HEK293 (cell line): ENCODE measurements around the gene CRYGN.

Experiments
- BCL11A ChIP-seq: fragments of 450-650 bp; formaldehyde crosslinking; IDR thresholded peaks from 2 replicates; pipeline ENCODE4 v1.5.1; 2016; ENCODE audit warnings: low read depth, missing biosample characterization, missing genetic modification characterization
- GLIS2 ChIP-seq: fragments of 450-650 bp; formaldehyde crosslinking; IDR thresholded peaks from 2 replicates; pipeline ENCODE4 v1.5.1; 2016; ENCODE audit warnings: missing biosample characterization, missing genetic modification characterization
- KLF9 ChIP-seq: fragments of 450-650 bp; formaldehyde crosslinking; IDR thresholded peaks from 2 replicates; pipeline ENCODE4 v1.5.1; 2016; ENCODE audit warnings: missing biosample characterization, missing genetic modification characterization, low read depth
- MYNN ChIP-seq: fragments of 450-650 bp; formaldehyde crosslinking; IDR thresholded peaks from 2 replicates; pipeline ENCODE4 v1.5.1; 2016; ENCODE audit warnings: missing biosample characterization, missing genetic modification characterization, borderline replicate concordance
- SP2 ChIP-seq: fragments of 450-650 bp; formaldehyde crosslinking; IDR thresholded peaks from 2 replicates; pipeline ENCODE4 v1.5.1; 2016; ENCODE audit warnings: missing biosample characterization, missing genetic modification characterization
- SP7 ChIP-seq: fragments of 450-650 bp; formaldehyde crosslinking; IDR thresholded peaks from 2 replicates; pipeline ENCODE4 v1.5.1; 2016; ENCODE audit warnings: missing biosample characterization, missing genetic modification characterization
- YY1 ChIP-seq: fragments of 450-650 bp; formaldehyde crosslinking; IDR thresholded peaks from 2 replicates; pipeline ENCODE4 v1.5.1; 2018; ENCODE audit warnings: missing biosample characterization, missing genetic modification characterization
- ZBTB48 ChIP-seq: fragments of 450-650 bp; formaldehyde crosslinking; IDR thresholded peaks from 2 replicates; pipeline ENCODE4 v1.5.1; 2016; ENCODE audit warnings: missing biosample characterization, missing genetic modification characterization
- ZFHX2 ChIP-seq: fragments of 450-650 bp; formaldehyde crosslinking; conservative IDR thresholded peaks from 2 replicates; pipeline ENCODE4 v1.5.1; 2016; ENCODE audit warnings: missing biosample characterization, missing genetic modification characterization
- ZFP3 ChIP-seq: fragments of 450-650 bp; formaldehyde crosslinking; IDR thresholded peaks from 2 replicates; pipeline ENCODE4 v1.5.1; 2016; ENCODE audit warnings: low read depth, missing biosample characterization, missing genetic modification characterization
- ZFP69B ChIP-seq: fragments of 450-650 bp; formaldehyde crosslinking; IDR thresholded peaks from 2 replicates; pipeline ENCODE4 v1.5.1; 2016; ENCODE audit warnings: missing biosample characterization, missing genetic modification characterization
- ZIC2 ChIP-seq: fragments of 450-650 bp; formaldehyde crosslinking; IDR thresholded peaks from 2 replicates; pipeline ENCODE4 v1.5.1; 2016; ENCODE audit warnings: missing biosample characterization, missing genetic modification characterization
- ZNF335 ChIP-seq: fragments of 450-650 bp; formaldehyde crosslinking; conservative IDR thresholded peaks from 2 replicates; pipeline ENCODE4 v1.5.1; 2016; ENCODE audit warnings: missing biosample characterization, missing genetic modification characterization
- ZNF529 ChIP-seq: fragments of 450-650 bp; formaldehyde crosslinking; IDR thresholded peaks from 2 replicates; pipeline ENCODE4 v1.5.1; 2017; ENCODE audit warnings: missing genetic modification characterization, missing biosample characterization; ENCODE audit not compliant: insufficient replicate concordance
- ZNF558 ChIP-seq: fragments of 450-650 bp; formaldehyde crosslinking; IDR thresholded peaks from 2 replicates; pipeline ENCODE4 v1.5.1; 2016; ENCODE audit warnings: missing biosample characterization, missing genetic modification characterization
- ZNF561 ChIP-seq: fragments of 450-650 bp; IDR thresholded peaks from 2 replicates; pipeline ENCODE4 v1.5.1; 2018; ENCODE audit warnings: missing biosample characterization, missing genetic modification characterization, borderline replicate concordance
- ZNF621 ChIP-seq: fragments of 450-650 bp; formaldehyde crosslinking; IDR thresholded peaks from 2 replicates; pipeline ENCODE4 v1.5.1; 2017; ENCODE audit warnings: missing biosample characterization, missing genetic modification characterization
- ZNF629 ChIP-seq: fragments of 450-650 bp; formaldehyde crosslinking; IDR thresholded peaks from 2 replicates; pipeline ENCODE4 v1.5.1; 2017; ENCODE audit warnings: missing biosample characterization, missing genetic modification characterization
- ZNF843 ChIP-seq: fragments of 450-650 bp; formaldehyde crosslinking; IDR thresholded peaks from 2 replicates; pipeline ENCODE4 v1.5.1; 2016; ENCODE audit warnings: missing biosample characterization, missing genetic modification characterization
- TF ChIP-seq, protein P1 (sequence below): fragments of 450-650 bp; formaldehyde crosslinking; IDR thresholded peaks from 2 replicates; pipeline ENCODE4 v1.5.1; 2016; ENCODE audit warnings: missing biosample characterization, missing genetic modification characterization, borderline replicate concordance
- TF ChIP-seq, protein P2 (sequence below): fragments of 450-650 bp; formaldehyde crosslinking; IDR thresholded peaks from 2 replicates; pipeline ENCODE4 v1.5.1; 2016; ENCODE audit warnings: missing biosample characterization, missing genetic modification characterization
- TF ChIP-seq, protein P3 (sequence below): fragments of 450-650 bp; formaldehyde crosslinking; IDR thresholded peaks from 2 replicates; pipeline ENCODE4 v1.5.1; 2016; ENCODE audit warnings: missing biosample characterization, missing genetic modification characterization
- TF ChIP-seq, protein P4 (sequence below): fragments of 450-650 bp; formaldehyde crosslinking; IDR thresholded peaks from 2 replicates; pipeline ENCODE4 v1.5.1; 2016; ENCODE audit warnings: missing biosample characterization, missing genetic modification characterization
- TF ChIP-seq, protein P5 (sequence below): fragments of 450-650 bp; formaldehyde crosslinking; IDR thresholded peaks from 2 replicates; pipeline ENCODE4 v1.5.1; 2016; ENCODE audit warnings: missing biosample characterization, missing genetic modification characterization
- TF ChIP-seq, protein P6 (sequence below): fragments of 450-650 bp; formaldehyde crosslinking; IDR thresholded peaks from 2 replicates; pipeline ENCODE4 v1.5.1; 2017; ENCODE audit warnings: missing biosample characterization, missing genetic modification characterization

The CRYGN gene

DNA sequence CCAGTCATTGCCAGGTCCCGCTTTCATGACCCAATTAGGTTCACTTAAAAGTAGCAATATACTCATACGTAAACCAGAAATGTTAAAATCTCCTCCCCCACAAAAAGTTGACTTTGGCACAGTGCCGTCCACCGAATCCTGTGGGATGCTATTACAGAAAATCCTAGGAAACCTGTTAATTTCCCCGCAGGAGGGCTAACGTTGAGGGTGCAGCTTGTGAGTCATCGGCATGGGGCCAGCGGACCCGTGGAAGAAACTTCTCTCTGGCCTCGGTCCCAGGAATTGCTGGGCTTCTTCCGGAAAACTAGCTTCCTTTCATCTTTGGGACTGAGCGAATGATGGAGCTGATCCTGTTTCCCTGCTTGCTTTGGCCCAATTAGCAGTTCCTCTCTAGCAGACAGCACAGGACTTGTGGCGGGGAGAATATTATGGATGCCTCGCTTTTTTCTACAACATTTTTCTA is 13.5 kb downstream of the CRYGN start (continued):
- TF ChIP-seq, protein P1, sequence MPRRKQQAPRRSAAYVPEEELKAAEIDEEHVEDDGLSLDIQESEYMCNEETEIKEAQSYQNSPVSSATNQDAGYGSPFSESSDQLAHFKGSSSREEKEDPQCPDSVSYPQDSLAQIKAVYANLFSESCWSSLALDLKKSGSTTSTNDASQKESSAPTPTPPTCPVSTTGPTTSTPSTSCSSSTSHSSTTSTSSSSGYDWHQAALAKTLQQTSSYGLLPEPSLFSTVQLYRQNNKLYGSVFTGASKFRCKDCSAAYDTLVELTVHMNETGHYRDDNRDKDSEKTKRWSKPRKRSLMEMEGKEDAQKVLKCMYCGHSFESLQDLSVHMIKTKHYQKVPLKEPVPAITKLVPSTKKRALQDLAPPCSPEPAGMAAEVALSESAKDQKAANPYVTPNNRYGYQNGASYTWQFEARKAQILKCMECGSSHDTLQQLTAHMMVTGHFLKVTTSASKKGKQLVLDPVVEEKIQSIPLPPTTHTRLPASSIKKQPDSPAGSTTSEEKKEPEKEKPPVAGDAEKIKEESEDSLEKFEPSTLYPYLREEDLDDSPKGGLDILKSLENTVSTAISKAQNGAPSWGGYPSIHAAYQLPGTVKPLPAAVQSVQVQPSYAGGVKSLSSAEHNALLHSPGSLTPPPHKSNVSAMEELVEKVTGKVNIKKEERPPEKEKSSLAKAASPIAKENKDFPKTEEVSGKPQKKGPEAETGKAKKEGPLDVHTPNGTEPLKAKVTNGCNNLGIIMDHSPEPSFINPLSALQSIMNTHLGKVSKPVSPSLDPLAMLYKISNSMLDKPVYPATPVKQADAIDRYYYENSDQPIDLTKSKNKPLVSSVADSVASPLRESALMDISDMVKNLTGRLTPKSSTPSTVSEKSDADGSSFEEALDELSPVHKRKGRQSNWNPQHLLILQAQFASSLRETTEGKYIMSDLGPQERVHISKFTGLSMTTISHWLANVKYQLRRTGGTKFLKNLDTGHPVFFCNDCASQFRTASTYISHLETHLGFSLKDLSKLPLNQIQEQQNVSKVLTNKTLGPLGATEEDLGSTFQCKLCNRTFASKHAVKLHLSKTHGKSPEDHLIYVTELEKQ (tag by site-specific recombination): peak; percentile 67; the same call in 1 of the 2 replicates
- peak; percentile 88; the same call in 1 of the 2 replicates for TF ChIP-seq BCL11A (tag by site-specific recombination)
- TF ChIP-seq, protein P2, sequence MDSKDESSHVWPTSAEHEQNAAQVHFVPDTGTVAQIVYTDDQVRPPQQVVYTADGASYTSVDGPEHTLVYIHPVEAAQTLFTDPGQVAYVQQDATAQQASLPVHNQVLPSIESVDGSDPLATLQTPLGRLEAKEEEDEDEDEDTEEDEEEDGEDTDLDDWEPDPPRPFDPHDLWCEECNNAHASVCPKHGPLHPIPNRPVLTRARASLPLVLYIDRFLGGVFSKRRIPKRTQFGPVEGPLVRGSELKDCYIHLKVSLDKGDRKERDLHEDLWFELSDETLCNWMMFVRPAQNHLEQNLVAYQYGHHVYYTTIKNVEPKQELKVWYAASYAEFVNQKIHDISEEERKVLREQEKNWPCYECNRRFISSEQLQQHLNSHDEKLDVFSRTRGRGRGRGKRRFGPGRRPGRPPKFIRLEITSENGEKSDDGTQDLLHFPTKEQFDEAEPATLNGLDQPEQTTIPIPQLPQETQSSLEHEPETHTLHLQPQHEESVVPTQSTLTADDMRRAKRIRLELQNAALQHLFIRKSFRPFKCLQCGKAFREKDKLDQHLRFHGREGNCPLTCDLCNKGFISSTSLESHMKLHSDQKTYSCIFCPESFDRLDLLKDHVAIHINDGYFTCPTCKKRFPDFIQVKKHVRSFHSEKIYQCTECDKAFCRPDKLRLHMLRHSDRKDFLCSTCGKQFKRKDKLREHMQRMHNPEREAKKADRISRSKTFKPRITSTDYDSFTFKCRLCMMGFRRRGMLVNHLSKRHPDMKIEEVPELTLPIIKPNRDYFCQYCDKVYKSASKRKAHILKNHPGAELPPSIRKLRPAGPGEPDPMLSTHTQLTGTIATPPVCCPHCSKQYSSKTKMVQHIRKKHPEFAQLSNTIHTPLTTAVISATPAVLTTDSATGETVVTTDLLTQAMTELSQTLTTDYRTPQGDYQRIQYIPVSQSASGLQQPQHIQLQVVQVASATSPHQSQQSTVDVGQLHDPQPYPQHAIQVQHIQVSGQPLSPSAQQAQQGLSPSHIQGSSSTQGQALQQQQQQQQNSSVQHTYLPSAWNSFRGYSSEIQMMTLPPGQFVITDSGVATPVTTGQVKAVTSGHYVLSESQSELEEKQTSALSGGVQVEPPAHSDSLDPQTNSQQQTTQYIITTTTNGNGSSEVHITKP: peak; percentile 95
- peak; percentile 79; the same call in 1 of the 2 replicates for TF ChIP-seq ZNF558 (tag by site-specific recombination)
- TF ChIP-seq ZFHX2 (tag by site-specific recombination): peak; percentile 69
- peak; percentile 89 for TF ChIP-seq ZIC2 (tag by site-specific recombination)
- peak; percentile 31; the same call in 1 of the 2 replicates for TF ChIP-seq ZBTB48
- TF ChIP-seq, protein P3, sequence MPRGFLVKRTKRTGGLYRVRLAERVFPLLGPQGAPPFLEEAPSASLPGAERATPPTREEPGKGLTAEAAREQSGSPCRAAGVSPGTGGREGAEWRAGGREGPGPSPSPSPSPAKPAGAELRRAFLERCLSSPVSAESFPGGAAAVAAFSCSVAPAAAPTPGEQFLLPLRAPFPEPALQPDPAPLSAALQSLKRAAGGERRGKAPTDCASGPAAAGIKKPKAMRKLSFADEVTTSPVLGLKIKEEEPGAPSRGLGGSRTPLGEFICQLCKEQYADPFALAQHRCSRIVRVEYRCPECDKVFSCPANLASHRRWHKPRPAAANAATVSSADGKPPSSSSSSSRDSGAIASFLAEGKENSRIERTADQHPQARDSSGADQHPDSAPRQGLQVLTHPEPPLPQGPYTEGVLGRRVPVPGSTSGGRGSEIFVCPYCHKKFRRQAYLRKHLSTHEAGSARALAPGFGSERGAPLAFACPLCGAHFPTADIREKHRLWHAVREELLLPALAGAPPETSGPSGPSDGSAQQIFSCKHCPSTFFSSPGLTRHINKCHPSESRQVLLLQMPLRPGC (tag by site-specific recombination): peak; percentile 92
- TF ChIP-seq ZNF629 (tag by site-specific recombination): peak; percentile 95
- TF ChIP-seq ZNF335 (tag by site-specific recombination): peak; percentile 30; the same call in 1 of the 2 replicates
- TF ChIP-seq ZNF843 (tag by site-specific recombination): peak; percentile 91
- TF ChIP-seq ZNF529 (tag by site-specific recombination): peak; percentile 4
- peak; percentile 99 for TF ChIP-seq SP7 (tag by site-specific recombination)
- TF ChIP-seq ZFP69B: peak; percentile 80
- no peak for TF ChIP-seq GLIS2
- TF ChIP-seq, protein P4, sequence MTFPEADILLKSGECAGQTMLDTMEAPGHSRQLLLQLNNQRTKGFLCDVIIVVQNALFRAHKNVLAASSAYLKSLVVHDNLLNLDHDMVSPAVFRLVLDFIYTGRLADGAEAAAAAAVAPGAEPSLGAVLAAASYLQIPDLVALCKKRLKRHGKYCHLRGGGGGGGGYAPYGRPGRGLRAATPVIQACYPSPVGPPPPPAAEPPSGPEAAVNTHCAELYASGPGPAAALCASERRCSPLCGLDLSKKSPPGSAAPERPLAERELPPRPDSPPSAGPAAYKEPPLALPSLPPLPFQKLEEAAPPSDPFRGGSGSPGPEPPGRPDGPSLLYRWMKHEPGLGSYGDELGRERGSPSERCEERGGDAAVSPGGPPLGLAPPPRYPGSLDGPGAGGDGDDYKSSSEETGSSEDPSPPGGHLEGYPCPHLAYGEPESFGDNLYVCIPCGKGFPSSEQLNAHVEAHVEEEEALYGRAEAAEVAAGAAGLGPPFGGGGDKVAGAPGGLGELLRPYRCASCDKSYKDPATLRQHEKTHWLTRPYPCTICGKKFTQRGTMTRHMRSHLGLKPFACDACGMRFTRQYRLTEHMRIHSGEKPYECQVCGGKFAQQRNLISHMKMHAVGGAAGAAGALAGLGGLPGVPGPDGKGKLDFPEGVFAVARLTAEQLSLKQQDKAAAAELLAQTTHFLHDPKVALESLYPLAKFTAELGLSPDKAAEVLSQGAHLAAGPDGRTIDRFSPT (tag by site-specific recombination): peak; percentile 89
- TF ChIP-seq MYNN (tag by site-specific recombination): peak; percentile 57; the same call in 1 of the 2 replicates
- TF ChIP-seq, protein P5, sequence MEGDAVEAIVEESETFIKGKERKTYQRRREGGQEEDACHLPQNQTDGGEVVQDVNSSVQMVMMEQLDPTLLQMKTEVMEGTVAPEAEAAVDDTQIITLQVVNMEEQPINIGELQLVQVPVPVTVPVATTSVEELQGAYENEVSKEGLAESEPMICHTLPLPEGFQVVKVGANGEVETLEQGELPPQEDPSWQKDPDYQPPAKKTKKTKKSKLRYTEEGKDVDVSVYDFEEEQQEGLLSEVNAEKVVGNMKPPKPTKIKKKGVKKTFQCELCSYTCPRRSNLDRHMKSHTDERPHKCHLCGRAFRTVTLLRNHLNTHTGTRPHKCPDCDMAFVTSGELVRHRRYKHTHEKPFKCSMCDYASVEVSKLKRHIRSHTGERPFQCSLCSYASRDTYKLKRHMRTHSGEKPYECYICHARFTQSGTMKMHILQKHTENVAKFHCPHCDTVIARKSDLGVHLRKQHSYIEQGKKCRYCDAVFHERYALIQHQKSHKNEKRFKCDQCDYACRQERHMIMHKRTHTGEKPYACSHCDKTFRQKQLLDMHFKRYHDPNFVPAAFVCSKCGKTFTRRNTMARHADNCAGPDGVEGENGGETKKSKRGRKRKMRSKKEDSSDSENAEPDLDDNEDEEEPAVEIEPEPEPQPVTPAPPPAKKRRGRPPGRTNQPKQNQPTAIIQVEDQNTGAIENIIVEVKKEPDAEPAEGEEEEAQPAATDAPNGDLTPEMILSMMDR (tag by site-specific recombination): no peak
- peak; percentile 8; the same call in 1 of the 2 replicates for TF ChIP-seq KLF9
- TF ChIP-seq, protein P6, sequence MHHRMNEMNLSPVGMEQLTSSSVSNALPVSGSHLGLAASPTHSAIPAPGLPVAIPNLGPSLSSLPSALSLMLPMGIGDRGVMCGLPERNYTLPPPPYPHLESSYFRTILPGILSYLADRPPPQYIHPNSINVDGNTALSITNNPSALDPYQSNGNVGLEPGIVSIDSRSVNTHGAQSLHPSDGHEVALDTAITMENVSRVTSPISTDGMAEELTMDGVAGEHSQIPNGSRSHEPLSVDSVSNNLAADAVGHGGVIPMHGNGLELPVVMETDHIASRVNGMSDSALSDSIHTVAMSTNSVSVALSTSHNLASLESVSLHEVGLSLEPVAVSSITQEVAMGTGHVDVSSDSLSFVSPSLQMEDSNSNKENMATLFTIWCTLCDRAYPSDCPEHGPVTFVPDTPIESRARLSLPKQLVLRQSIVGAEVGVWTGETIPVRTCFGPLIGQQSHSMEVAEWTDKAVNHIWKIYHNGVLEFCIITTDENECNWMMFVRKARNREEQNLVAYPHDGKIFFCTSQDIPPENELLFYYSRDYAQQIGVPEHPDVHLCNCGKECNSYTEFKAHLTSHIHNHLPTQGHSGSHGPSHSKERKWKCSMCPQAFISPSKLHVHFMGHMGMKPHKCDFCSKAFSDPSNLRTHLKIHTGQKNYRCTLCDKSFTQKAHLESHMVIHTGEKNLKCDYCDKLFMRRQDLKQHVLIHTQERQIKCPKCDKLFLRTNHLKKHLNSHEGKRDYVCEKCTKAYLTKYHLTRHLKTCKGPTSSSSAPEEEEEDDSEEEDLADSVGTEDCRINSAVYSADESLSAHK: peak; percentile 89
- TF ChIP-seq ZFP3 (tag by site-specific recombination): no peak
- peak; percentile 42 for TF ChIP-seq SP2
- no peak for TF ChIP-seq ZNF621 (tag by site-specific recombination)
- peak; percentile 83 for TF ChIP-seq ZNF561 (tag by site-specific recombination)
- no peak for TF ChIP-seq YY1 (tag by site-specific recombination)
